ENCODE measurements around the gene ARRB1.

ARRB1 gene

DNA sequence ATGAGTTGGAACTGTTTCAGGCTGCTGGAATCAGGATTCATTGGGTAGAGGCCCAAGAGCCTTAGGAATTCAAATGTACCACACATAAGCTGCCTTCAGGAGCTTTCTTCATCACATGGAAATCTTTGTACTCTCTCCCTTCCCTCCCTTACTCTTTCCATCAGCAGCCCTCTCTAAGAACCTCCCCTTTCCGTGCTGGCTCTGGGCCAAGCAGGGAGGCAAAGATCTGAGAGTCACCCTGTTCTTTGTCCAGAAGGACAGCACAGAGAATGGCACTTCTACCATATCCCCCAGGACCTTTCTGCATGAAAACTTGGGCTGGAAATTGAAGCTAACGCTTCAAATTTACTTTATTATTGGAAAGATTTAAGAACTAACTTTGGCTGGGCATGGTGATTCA is 131.6 kb downstream of the ARRB1 start:
- DNase-seq: no peak

DNA sequence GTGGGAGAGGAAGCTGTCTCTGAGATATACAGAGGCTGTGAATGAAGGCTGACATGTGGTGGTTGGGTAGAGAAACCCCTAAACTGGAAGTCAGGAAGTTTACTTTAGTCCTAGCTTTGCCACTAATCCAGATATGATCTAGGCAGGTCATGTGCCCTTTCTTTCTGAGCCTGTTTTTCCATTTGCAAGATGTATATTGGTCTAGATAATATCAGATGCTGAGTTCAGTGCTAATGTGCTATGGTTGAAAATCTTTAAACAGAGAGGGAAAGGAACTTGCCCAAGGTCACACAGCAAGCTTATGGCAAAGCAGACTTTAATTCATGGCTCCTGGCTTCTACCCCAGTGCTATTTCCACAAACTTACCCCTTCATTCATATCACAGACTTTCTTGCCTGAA is 136.6 kb downstream of the ARRB1 start:
- no peak for DNase-seq

DNA sequence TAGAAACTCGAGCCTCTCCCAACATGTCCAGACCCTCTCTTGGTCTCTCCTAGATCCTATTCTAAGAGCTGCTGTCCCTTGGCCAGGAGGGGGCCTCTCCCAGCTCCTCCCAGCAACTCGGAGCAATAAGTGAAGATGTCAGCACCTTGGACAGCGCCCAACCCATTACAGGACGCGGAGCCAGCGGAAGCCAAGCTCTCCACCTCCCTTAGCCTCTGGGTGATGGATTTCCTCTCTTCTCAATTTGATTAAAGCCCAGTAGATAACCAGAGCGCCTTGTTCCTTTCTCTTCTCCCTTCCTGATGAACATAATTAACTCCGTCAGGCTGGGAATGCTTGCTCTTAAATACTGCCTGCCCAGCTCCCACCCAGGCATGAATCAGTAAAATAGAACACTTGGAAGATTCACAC is 137.0 kb downstream of the ARRB1 start:
- DNase-seq: peak in 1 of 2 experiments; percentile 18

All from NCI-H526 (cell line).